ENCODE data around the gene MCC.

Gene MCC

DNA sequence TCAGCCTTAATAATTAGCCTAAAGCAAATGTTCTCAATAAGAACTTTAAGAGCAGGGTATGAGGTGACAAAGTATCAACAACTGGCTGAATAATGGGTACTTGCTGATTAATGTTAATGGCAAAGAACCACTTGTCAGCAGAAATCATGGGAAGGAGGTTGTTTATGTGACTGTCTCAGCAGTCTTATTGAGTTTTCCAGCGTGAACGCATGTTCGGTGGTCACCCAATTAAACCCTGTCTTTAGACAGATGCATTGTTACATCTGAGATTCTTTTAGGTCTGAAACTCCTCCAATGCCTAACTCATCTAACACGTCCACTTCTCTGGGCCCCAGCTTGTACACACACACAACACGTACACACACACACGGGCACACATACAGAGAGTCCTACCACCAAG is 35.3 kb downstream of the MCC start:
- TF ChIP-seq, protein P1, sequence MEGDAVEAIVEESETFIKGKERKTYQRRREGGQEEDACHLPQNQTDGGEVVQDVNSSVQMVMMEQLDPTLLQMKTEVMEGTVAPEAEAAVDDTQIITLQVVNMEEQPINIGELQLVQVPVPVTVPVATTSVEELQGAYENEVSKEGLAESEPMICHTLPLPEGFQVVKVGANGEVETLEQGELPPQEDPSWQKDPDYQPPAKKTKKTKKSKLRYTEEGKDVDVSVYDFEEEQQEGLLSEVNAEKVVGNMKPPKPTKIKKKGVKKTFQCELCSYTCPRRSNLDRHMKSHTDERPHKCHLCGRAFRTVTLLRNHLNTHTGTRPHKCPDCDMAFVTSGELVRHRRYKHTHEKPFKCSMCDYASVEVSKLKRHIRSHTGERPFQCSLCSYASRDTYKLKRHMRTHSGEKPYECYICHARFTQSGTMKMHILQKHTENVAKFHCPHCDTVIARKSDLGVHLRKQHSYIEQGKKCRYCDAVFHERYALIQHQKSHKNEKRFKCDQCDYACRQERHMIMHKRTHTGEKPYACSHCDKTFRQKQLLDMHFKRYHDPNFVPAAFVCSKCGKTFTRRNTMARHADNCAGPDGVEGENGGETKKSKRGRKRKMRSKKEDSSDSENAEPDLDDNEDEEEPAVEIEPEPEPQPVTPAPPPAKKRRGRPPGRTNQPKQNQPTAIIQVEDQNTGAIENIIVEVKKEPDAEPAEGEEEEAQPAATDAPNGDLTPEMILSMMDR (IDR thresholded peaks at IDR 0.05; ENCODE audit: insufficient read depth, low read length, missing control alignments): no peak
- POLR2A ChIA-PET: no interaction called here
- H3K4me3 ChIP-seq (ENCODE audit: low read depth, low read length): no peak overlapping the region
- CTCF ChIA-PET: no interaction called here
- DNase-seq (ENCODE audit: low read depth, low spot score): no peak

DNA sequence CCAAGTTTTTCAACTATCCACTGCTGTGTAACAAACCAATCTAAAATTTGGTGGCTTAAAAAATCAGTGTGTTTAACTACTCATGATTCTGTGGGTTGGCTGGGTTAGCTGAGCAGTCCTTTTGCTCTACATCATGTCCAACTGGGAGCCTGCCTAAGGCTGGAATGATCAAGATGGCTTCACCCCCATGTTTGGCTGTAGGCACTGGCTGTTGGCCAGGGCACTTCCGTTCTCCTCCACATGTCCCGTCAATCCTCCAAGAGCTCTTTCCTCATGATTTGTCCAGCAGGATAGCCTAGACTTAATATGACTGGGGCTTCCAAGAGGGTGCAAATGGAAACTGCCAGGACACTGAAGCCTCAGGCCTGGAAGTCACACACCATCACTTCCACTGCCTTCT is 36.5 kb downstream of the MCC start:
- ChIA-PET CTCF (no interaction called here), POLR2A (no interaction called here)
- no peak overlapping the region for H3K4me3 ChIP-seq (ENCODE audit: low read depth, low read length)
- TF ChIP-seq, protein P1 (IDR thresholded peaks at IDR 0.05; ENCODE audit: insufficient read depth, low read length, missing control alignments): no peak
- DNase-seq (ENCODE audit: low read depth, low spot score): no peak

GRCh38 chr5:113450929-113451328 is 37.3 kb downstream of the MCC start:
- ChIA-PET POLR2A (no interaction called here), CTCF (no interaction called here)
- DNase-seq (ENCODE audit: low read depth, low spot score): no peak
- no peak overlapping the region for H3K4me3 ChIP-seq (ENCODE audit: low read depth, low read length)
- TF ChIP-seq, protein P1 (IDR thresholded peaks at IDR 0.05; ENCODE audit: insufficient read depth, low read length, missing control alignments): no peak

- CTCF ChIA-PET: interaction anchor here (1.0 kb wide), 1 partner anchor 75 kb away, joined by 3 read pairs; no protein-coding TSS in a partner anchor
- TF ChIP-seq, protein P1 (IDR thresholded peaks at IDR 0.05; ENCODE audit: insufficient read depth, low read length, missing control alignments): no peak
- POLR2A ChIA-PET: no interaction called here
These were observed 37.8 kb downstream of the MCC start for GRCh38 chr5:113450462-113450861.

DNA sequence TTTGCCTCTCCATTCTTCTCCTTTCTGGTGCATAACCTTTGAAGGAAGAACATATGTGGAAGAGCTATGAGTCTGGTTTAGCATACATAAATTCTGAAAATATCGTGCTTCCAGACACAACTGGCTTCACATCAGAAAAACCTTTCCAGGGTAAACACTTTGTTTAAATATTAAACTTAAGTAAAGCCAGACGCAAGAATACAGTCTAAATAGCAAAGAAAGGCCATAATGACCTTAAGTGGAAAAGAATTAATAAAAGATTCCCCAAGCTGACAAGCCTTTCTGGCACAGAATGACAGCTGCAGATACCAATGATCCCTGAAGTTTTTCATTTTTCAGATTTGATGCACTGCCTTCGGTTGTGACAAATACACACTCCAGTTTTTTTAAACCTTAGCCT is 40.0 kb downstream of the MCC start:
- H3K4me3 ChIP-seq (ENCODE audit: low read depth, low read length): no peak overlapping the region
- DNase-seq (ENCODE audit: low read depth, low spot score): no peak
- CTCF ChIA-PET: interaction anchor here (1.4 kb wide), 2 partner anchors 62 to 64 kb away, joined by 5 read pairs; no protein-coding TSS in a partner anchor
- TF ChIP-seq, protein P1 (IDR thresholded peaks at IDR 0.05; ENCODE audit: insufficient read depth, low read length, missing control alignments): no peak
- POLR2A ChIA-PET: no interaction called here

More at GRCh38 chr5:113450462-113450861, 37.8 kb downstream of the MCC start:
- no peak for DNase-seq (ENCODE audit: low read depth, low spot score)
- no peak overlapping the region for H3K4me3 ChIP-seq (ENCODE audit: low read depth, low read length)

- H3K4me3 ChIP-seq (ENCODE audit: low read depth, low read length): no peak overlapping the region
- DNase-seq (ENCODE audit: low read depth, low spot score): no peak
- ChIA-PET POLR2A (no interaction called here), CTCF (interaction anchor here (1.4 kb wide), 2 partner anchors 63 to 64 kb away, joined by 5 read pairs; no protein-coding TSS in a partner anchor)
- TF ChIP-seq, protein P1 (IDR thresholded peaks at IDR 0.05; ENCODE audit: insufficient read depth, low read length, missing control alignments): peak; percentile 28
These were observed 40.7 kb downstream of the MCC start for GRCh38 chr5:113447498-113448050.
